Measurements from ENCODE around the gene BEST4.
"Not testable (repeated sequence)": the region's sequence is repeated elsewhere in the genome, so short reads cannot be mapped to it uniquely, and the experiment has no call there.

The BEST4 gene

GRCh38 chr1:44817771-44818495, 30.0 kb upstream of the BEST4 start:
- no peak for TF ChIP-seq CTCF (IDR thresholded peaks at IDR 0.05; ENCODE audit: low read depth, low read length, missing control alignments)
- no peak overlapping the region for H3K4me3 ChIP-seq (ENCODE audit: low read depth, low read length)
- no peak for DNase-seq (ENCODE audit: low read depth)
- in situ Hi-C loops (cut with HindIII; ENCODE audit: low sequenced_read_pairs): no loop called here

- no peak for TF ChIP-seq CTCF (IDR thresholded peaks at IDR 0.05; ENCODE audit: low read depth, low read length, missing control alignments)
- in situ Hi-C loops (cut with HindIII; ENCODE audit: low sequenced_read_pairs): no loop called here
- no peak for DNase-seq (ENCODE audit: low read depth)
Measured at GRCh38 chr1:44817307-44817706, 29.3 kb upstream of the BEST4 start.

DNA sequence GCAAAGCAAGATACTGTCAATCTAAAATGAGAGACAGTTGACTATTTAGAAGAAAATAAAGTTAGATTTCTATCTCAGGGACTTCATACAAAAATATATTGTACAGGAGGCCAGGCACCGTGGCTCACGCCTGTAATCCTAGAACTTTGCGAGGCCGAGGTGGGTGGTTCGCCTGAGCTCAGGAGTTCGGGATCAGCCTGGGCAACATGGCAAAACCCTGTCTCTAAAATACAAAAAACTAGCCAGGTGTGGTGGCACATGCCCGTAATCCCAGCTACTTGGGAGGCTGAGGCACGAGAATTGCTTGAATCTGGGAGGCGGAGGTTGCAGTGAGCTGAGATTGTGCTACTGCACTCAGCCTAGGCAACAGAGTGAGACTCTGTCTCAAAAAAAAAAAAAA, 28.0 kb upstream of the BEST4 start:
- DNase-seq (ENCODE audit: low read depth); in situ Hi-C loops (cut with HindIII; ENCODE audit: low sequenced_read_pairs); H3K4me3 ChIP-seq (ENCODE audit: low read depth, low read length): not testable (repeated sequence)

More at GRCh38 chr1:44817307-44817706, 29.3 kb upstream of the BEST4 start:
- no peak overlapping the region for H3K4me3 ChIP-seq (ENCODE audit: low read depth, low read length)

DNA sequence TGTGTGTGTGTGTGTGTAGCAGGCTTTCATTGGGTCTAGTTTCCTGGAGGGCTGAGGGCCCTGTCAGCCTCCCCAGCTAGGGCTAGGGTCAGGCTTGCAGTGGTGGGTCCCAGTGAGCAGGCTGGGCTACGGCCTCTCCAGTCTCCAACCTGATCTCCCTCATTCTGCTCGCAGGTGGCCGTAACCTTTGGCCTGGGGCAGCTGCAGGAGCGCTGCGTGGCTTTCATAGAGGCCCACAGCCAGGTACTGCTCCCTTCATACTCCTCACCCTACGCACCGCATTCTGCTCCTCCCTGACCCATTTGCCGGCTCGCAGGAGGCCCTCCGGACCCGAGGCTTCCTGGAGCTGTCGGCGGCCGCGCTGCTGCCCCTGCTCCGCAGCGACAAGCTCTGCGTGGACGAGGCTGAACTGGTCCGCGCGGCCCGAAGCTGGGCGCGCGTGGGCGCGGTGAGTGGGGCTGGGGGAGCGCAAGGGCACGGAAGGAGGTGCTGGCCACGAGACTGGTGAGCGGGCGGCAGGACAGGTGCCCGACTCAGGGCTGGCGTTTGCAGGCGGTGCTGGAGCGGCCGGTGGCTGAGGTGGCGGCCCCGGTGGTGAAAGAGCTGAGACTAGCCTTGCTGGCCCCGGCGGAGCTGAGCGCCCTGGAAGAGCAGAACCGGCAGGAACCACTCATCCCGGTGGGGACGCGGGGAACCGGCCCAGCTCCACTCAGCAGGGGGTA, 25.0 kb upstream of the BEST4 start:
- H3K4me3 ChIP-seq (ENCODE audit: low read depth, low read length): peak overlapping the region; percentile 37
- in situ Hi-C loops (cut with HindIII; ENCODE audit: low sequenced_read_pairs): no loop called here
- no peak for DNase-seq (ENCODE audit: low read depth)
- no peak for TF ChIP-seq CTCF (IDR thresholded peaks at IDR 0.05; ENCODE audit: low read depth, low read length, missing control alignments)

- in situ Hi-C loops (cut with HindIII; ENCODE audit: low sequenced_read_pairs): no loop called here
- DNase-seq (ENCODE audit: low read depth): no peak
- no peak overlapping the region for H3K4me3 ChIP-seq (ENCODE audit: low read depth, low read length)
- no peak for TF ChIP-seq CTCF (IDR thresholded peaks at IDR 0.05; ENCODE audit: low read depth, low read length, missing control alignments)
Measured at GRCh38 chr1:44811234-44811633, 23.3 kb upstream of the BEST4 start.

GRCh38 chr1:44810762-44811105, 22.8 kb upstream of the BEST4 start:
- H3K4me3 ChIP-seq (ENCODE audit: low read depth, low read length); in situ Hi-C loops (cut with HindIII; ENCODE audit: low sequenced_read_pairs); DNase-seq (ENCODE audit: low read depth): not testable (repeated sequence)

DNA sequence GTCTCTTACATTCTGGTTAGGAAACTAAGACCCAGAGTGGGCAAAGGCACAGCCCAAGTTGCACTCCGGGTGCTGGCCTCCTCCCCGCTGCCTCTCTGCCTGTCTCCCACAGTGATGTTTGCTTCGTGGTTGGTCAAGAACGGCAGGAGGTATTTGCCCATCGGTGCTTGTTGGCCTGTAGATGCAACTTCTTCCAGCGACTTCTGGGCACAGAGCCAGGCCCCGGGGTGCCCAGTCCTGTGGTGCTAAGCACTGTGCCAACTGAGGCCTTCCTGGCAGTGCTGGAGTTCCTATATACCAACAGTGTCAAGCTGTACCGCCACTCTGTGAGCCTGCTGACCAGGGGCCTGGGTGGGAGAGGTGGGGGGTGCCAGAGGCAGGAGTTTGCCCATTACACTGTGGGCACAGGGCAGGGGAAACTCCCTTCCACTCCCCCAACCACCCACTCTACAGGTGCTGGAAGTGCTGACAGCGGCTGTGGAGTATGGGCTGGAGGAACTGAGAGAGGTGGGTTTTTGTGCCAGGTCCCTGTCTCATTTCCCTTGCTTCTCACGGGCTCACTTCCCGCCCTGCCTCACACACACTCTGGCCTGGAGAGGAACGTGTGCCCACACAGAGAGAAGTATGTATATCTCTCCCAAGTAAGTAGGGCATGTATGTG, 22.3 kb upstream of the BEST4 start:
- H3K4me3 ChIP-seq (ENCODE audit: low read depth, low read length): peak overlapping the region; percentile 23
- in situ Hi-C loops (cut with HindIII; ENCODE audit: low sequenced_read_pairs): no loop called here
- no peak for DNase-seq (ENCODE audit: low read depth)
- no peak for TF ChIP-seq CTCF (IDR thresholded peaks at IDR 0.05; ENCODE audit: low read depth, low read length, missing control alignments)
